Measurements from ENCODE around the gene CHST3. TPM values are rescaled to one million over a fixed set of nuclear protein-coding genes. Genes with fewer than 3 reads are reported as not detected.

CHST3 gene
- total and polyA plus RNA-seq, 9 of the 15 experiments (the other 6 are each of a cell fraction or from before 2014, with no cell fraction given) = 0.01 to 1.3 (median 0.15) TPM

- TF ChIP-seq ZNF57 (CRISPR knock-in tag; IDR thresholded peaks at IDR 0.05) = no peak
- peak in 1 of 2 experiments; percentile 69 for TF ChIP-seq AFF1 (IDR thresholded peaks at IDR 0.05; ENCODE audit: low read depth in 1 of 2, partially characterized antibody in 2 of 2)
- peak; percentile 99 for TF ChIP-seq CBX5 (IDR thresholded peaks at IDR 0.05; ENCODE audit: borderline replicate concordance, low read depth)
- peak; percentile 62 for TF ChIP-seq CEBPB (tag; IDR thresholded peaks at IDR 0.05)
- TF ChIP-seq TRIM24 (IDR thresholded peaks at IDR 0.05) = peak; percentile 68 to 88
- no peak for TF ChIP-seq SP1 (CRISPR knock-in tag; IDR thresholded peaks at IDR 0.05)
- TF ChIP-seq MYC (IDR thresholded peaks at IDR 0.05; ENCODE audit: low read depth, low read length) = no peak
- TF ChIP-seq MYC (CRISPR knock-in tag; IDR thresholded peaks at IDR 0.05; ENCODE audit: borderline replicate concordance, low read depth) = no peak
- TF ChIP-seq ATF7 (IDR thresholded peaks at IDR 0.05) = 0 out of 2 replicates have a peak, but pooled peaks have one; percentile 33
- TF ChIP-seq HLTF (IDR thresholded peaks at IDR 0.05) = peak; percentile 94
- TF ChIP-seq RBFOX2 (IDR thresholded peaks at IDR 0.05; ENCODE audit: low read depth, low read length) = no peak
- TF ChIP-seq CBX8 (IDR thresholded peaks at IDR 0.05; ENCODE audit: borderline replicate concordance, extremely low read depth, low read depth, low read length, poor library complexity, severe bottlenecking) = no peak
- no peak for TF ChIP-seq IRF9 (tag; IDR thresholded peaks at IDR 0.05)
- TF ChIP-seq ATF6 (CRISPR knock-in tag; IDR thresholded peaks at IDR 0.05) = no peak
- peak; percentile 71; the same call in 1 of the 2 replicates for TF ChIP-seq ZEB2 (IDR thresholded peaks at IDR 0.05)
- peak; percentile 100 for TF ChIP-seq TRIM28 (IDR thresholded peaks at IDR 0.05)
- TF ChIP-seq ELF1 (tag; IDR thresholded peaks at IDR 0.05) = no peak
- TF ChIP-seq TAF7 (tag; IDR thresholded peaks at IDR 0.05) = no peak
Observed at GRCh38 chr10:71945819-71946474, 18.2 kb upstream of the CHST3 start (continued).

All from K562 (cell line).